Endothelial cell of umbilical vein (primary cell): ENCODE data around the gene CTNNA2. TPM values are rescaled to one million over a fixed set of nuclear protein-coding genes. Genes with fewer than 3 reads are reported as not detected.

Experiments used
- BruUV-seq: library from RNA; stranded (reverse); fragments of 400-500 nt; replicated peaks from 2 replicates; lab custom pipeline; 2021; lab: Mats Ljungman, UMichigan
- CTCF ChIA-PET: fragments of 300-600, 350-600 bp; sonication (Branson Sonifier 250); formaldehyde crosslinking; loops from one replicate; lab custom pipeline; 2021; ENCODE audit warnings: antibody characterized with exemption, inconsistent platforms; lab: Charles Lee
- POLR2A ChIA-PET: fragments of 300-600, 350-600 bp; sonication (Branson Sonifier 250); formaldehyde crosslinking; loops from one replicate; lab custom pipeline; 2021; ENCODE audit warnings: antibody characterized with exemption, inconsistent platforms; lab: Charles Lee
- DNase-seq: peaks from one replicate; pipeline ENCODE4 v3.0.0-alpha.2; 2011; ENCODE audit warnings: low read depth, low spot score
- FAIRE-seq: peaks from 2 replicates; lab custom pipeline; 2011; peaks lifted over from hg19 to GRCh38; lab: Jason Lieb, UNC
- H2AFZ ChIP-seq: 2 replicates; pipeline ENCODE4 v1.6.0; 2012; ENCODE audit warnings: low read depth, low read length, control low read depth, inconsistent platforms
- H3K27ac ChIP-seq: 2 replicates; pipeline ENCODE4 v1.5.1; 2011; ENCODE audit warnings: low read depth, mild to moderate bottlenecking, control low read depth, low read length, moderate library complexity; ENCODE audit not compliant: insufficient read depth
- H3K27me3 ChIP-seq, 2 experiments: 2 replicates each; pipeline versions ENCODE4 v1.6.0 to v1.6.1; 2011; ENCODE audit warnings: low read length in 2 of 2, mixed read lengths in 1 of 2; ENCODE audit not compliant: control insufficient read depth in 2 of 2, insufficient read depth in 2 of 2
- H3K36me3 ChIP-seq, 2 experiments: 2 replicates in 1 of 2; 3 replicates in 1 of 2; pipeline ENCODE4 v1.5.1; 2011; ENCODE audit warnings: low read length in 2 of 2, mild to moderate bottlenecking in 1 of 2, moderate library complexity in 1 of 2; ENCODE audit not compliant: control insufficient read depth in 2 of 2, insufficient read depth in 2 of 2; ENCODE audit errors: extremely low read depth in 1 of 2
- H3K4me1 ChIP-seq: 3 replicates; pipeline ENCODE4 v1.5.1; 2011; ENCODE audit warnings: mild to moderate bottlenecking, low read length; ENCODE audit not compliant: control insufficient read depth, insufficient read depth; ENCODE audit errors: extremely low read depth
- H3K4me2 ChIP-seq: 2 replicates; pipeline ENCODE4 v1.6.1; 2011; ENCODE audit warnings: low read length, control low read depth, mixed read lengths; ENCODE audit not compliant: insufficient read depth
- H3K4me3 ChIP-seq, 3 experiments: fragments of 200-600 bp in 1 of 3; sonication (generic), shearing (Covaris generic) in 1 of 3; replicated peaks in 1 of 3; 2 replicates each; pipeline ENCODE4 v1.5.1; 2011 to 2016; ENCODE audit warnings: control low read depth in 3 of 3, low read length in 3 of 3, mild to moderate bottlenecking in 2 of 3, inconsistent platforms in 1 of 3, low read depth in 1 of 3, moderate library complexity in 1 of 3; ENCODE audit not compliant: insufficient read depth in 1 of 3
- H3K79me2 ChIP-seq: 2 replicates; pipeline ENCODE4 v1.6.0; 2012; ENCODE audit warnings: low read length, inconsistent platforms; ENCODE audit not compliant: control insufficient read depth, insufficient read depth
- H3K9ac ChIP-seq: replicated peaks from 2 replicates; pipeline ENCODE3; 2011; ENCODE audit warnings: low read length, control low read depth; ENCODE audit not compliant: insufficient read depth; ENCODE audit errors: extremely low read depth
- H3K9me1 ChIP-seq: replicated peaks from 3 replicates; pipeline ENCODE4 v1.6.0; 2011; ENCODE audit warnings: mild to moderate bottlenecking, low read length; ENCODE audit not compliant: control insufficient read depth, insufficient read depth; ENCODE audit errors: extremely low read depth
- H3K9me3 ChIP-seq: replicated peaks from 2 replicates; pipeline ENCODE4 v1.5.1; 2012; ENCODE audit warnings: low read length, inconsistent platforms; ENCODE audit not compliant: control insufficient read depth, insufficient read depth
- H4K20me1 ChIP-seq: replicated peaks from 2 replicates; pipeline ENCODE3; 2011; ENCODE audit warnings: mild to moderate bottlenecking, low read length; ENCODE audit not compliant: control insufficient read depth, insufficient read depth; ENCODE audit errors: extremely low read depth
- CTCF ChIP-seq, 2 donors: IDR thresholded peaks; 1 replicate in 1 of 2; 2 replicates in 1 of 2; pipeline ENCODE4 v1.5.1; 2011; ENCODE audit warnings: low read length in 2 of 2, mild to moderate bottlenecking in 2 of 2, moderate library complexity in 2 of 2, control low read depth in 1 of 2, inconsistent platforms in 1 of 2, low read depth in 1 of 2; ENCODE audit not compliant: insufficient read depth in 1 of 2; ENCODE audit errors: extremely low read depth in 1 of 2
- EZH2 ChIP-seq: IDR thresholded peaks from 2 replicates; pipeline ENCODE4 v1.6.1; 2012; ENCODE audit warnings: borderline replicate concordance, low read depth, mild to moderate bottlenecking, moderate library complexity, low read length, inconsistent platforms; ENCODE audit not compliant: severe bottlenecking
- FOS ChIP-seq: IDR thresholded peaks from 2 replicates; pipeline ENCODE4 v1.6.1; 2011; ENCODE audit warnings: mild to moderate bottlenecking, low read length, moderate library complexity, borderline replicate concordance; ENCODE audit not compliant: insufficient read depth
- GATA2 ChIP-seq: IDR thresholded peaks from 2 replicates; pipeline ENCODE4 v1.7.0; 2011; ENCODE audit warnings: low read depth, mild to moderate bottlenecking, moderate library complexity, mixed read lengths, low read length; ENCODE audit not compliant: insufficient read length, insufficient read depth
- JUN ChIP-seq: IDR thresholded peaks from 2 replicates; pipeline ENCODE4 v1.6.1; 2011; ENCODE audit warnings: borderline replicate concordance, low read depth; ENCODE audit not compliant: insufficient read length, insufficient read depth
- MAX ChIP-seq: IDR thresholded peaks from 2 replicates; pipeline ENCODE4 v1.6.1; 2011; ENCODE audit not compliant: insufficient read depth, insufficient read length
- POLR2AphosphoS5 ChIP-seq: IDR thresholded peaks from 2 replicates; pipeline ENCODE4 v1.6.1; 2012; ENCODE audit warnings: low read depth, mild to moderate bottlenecking, control low read depth, low read length, moderate library complexity; ENCODE audit not compliant: insufficient read depth
- dilution Hi-C: fragments of 300-500 bp; cut with MboI; formaldehyde crosslinking; loops from one replicate; pipeline ENCODE4 v1.15.0; 2019; ENCODE audit warnings: low sequenced_read_pairs; ENCODE audit not compliant: extremely low pct_ligation_motif_present
- intact Hi-C: fragments of 100-400 bp; cut with micrococcal nuclease; formaldehyde crosslinking; loops from one replicate; pipeline ENCODE4 v1.10.0; 2022
- polyA plus RNA-seq, 4 experiments: library from polyadenylated mRNA; depleted of rRNA in 3 of 4; stranded (reverse) in 3 of 4; unstranded in 1 of 4; fragments of >200 nt; gene quantifications; 2 replicates each; pipeline versions ENCODE4 v1.2.1 to v1.2.3, GENCODE V29; 2011 to 2012; ENCODE audit warnings: missing spikeins in 1 of 4
- total RNA-seq: library from RNA; stranded (reverse); gene quantifications from 2 replicates; pipeline ENCODE4 v1.2.3, GENCODE V29; 2021

The CTNNA2 gene
- total and polyA plus RNA-seq, 2 donors (not counting 3 experiments of a cell fraction or from before 2014, with no cell fraction given), result not detected

DNA sequence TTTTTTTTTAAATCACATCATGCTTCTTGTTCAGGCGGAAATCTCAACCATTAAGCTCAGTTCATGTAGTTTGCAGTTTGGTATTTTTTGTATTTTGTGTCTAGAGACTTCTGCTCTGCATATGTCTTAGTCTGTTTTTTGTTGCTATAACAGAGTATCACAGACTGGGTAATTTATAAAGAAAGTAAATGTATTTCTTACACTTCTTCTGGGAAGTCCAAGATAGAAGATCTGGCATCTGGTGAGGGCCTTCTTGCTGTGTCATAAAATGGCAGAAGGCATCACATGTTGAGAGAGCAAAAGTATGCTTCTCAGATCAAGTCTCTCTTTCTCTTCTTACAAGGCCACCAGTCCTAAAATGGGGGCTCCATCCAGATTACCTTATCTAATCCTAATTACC, 208.2 kb downstream of the CTNNA2 start:
- ChIA-PET CTCF (no interaction called here), POLR2A (no interaction called here)
- H3K9ac ChIP-seq, result no peak overlapping the region
- H3K79me2 ChIP-seq, result no peaks in the 10 kb centered on the region
- FAIRE-seq (no peak), DNase-seq (no peak)
- no peaks in the 10 kb centered on the region for H4K20me1 ChIP-seq
- BruUV-seq, result no TSS peak
- no peaks in the 10 kb centered on the region for H3K9me1 ChIP-seq
- H3K4me2 ChIP-seq, result no peak overlapping the region
- no peaks in the 10 kb centered on the region for H3K36me3 ChIP-seq
- H2AFZ ChIP-seq, result no peak overlapping the region
- TF ChIP-seq JUN, result no peak
- no peak for TF ChIP-seq POLR2AphosphoS5
- no peak for TF ChIP-seq CTCF (IDR thresholded peaks at IDR 0.05; ENCODE audit: extremely low read depth in 1 of 2, insufficient read depth in 1 of 2, low read depth in 1 of 2, low read length in 2 of 2)
- TF ChIP-seq GATA2, result no peak
- TF ChIP-seq EZH2, result no peak
- TF ChIP-seq MAX, result no peak
- no peak for TF ChIP-seq FOS
- H3K4me1 ChIP-seq, result no peaks in the 10 kb centered on the region
- intact Hi-C loops (no loop called here), dilution Hi-C loops (no loop called here)
- H3K27ac ChIP-seq, result no peak overlapping the region
- H3K27me3 ChIP-seq, result no peaks in the 10 kb centered on the region
- H3K4me3 ChIP-seq, result no peak overlapping the region
- H3K9me3 ChIP-seq, result peaks cover 5% of the 10 kb centered on the region
